NCI-H1105 treated with DMSO at 0.1 percent for 48 hours (cell line): ENCODE measurements around the gene VPS13D.

Experiments
- DNase-seq: peaks from one replicate; lab custom pipeline; 2025; lab: John Stamatoyannopoulos, UW

Gene VPS13D

GRCh38 chr1:12229835-12230548 lies at the start of gene VPS13D:
VPS13D (plus strand) TSS chr1:12230030; CDS start chr1:12234267, 4,237 bp downstream.
- DNase-seq: peak; percentile 68

- no peak for DNase-seq
These were observed 49.5 kb upstream of the VPS13D start for GRCh38 chr1:12180315-12180714.

GRCh38 chr1:12180903-12181302 lies 48.9 kb upstream of the VPS13D start:
- DNase-seq: no peak

- DNase-seq: no peak
These were observed 48.3 kb upstream of the VPS13D start for GRCh38 chr1:12181568-12181967.

GRCh38 chr1:12182410-12182984 lies 47.3 kb upstream of the VPS13D start:
- no peak for DNase-seq

GRCh38 chr1:12183095-12183794 lies 46.6 kb upstream of the VPS13D start:
- no peak for DNase-seq

- DNase-seq: no peak
These were observed 45.7 kb upstream of the VPS13D start for GRCh38 chr1:12184008-12184681.

- DNase-seq: no peak
These were observed 44.6 kb upstream of the VPS13D start for GRCh38 chr1:12185036-12185917.

GRCh38 chr1:12185918-12186678 lies 43.7 kb upstream of the VPS13D start:
- DNase-seq: no peak

GRCh38 chr1:12186679-12186985 lies 43.2 kb upstream of the VPS13D start:
- DNase-seq: no peak

GRCh38 chr1:12188115-12188514 lies 41.7 kb upstream of the VPS13D start:
- no peak for DNase-seq

- DNase-seq: no peak
These were observed 41.0 kb upstream of the VPS13D start for GRCh38 chr1:12188657-12189327.

- DNase-seq: no peak
These were observed 40.5 kb upstream of the VPS13D start for GRCh38 chr1:12189328-12189682.

- DNase-seq: peak; percentile 37
These were observed 38.4 kb upstream of the VPS13D start for GRCh38 chr1:12191242-12192032.

GRCh38 chr1:12194666-12195216 lies 35.1 kb upstream of the VPS13D start:
- DNase-seq: no peak

- DNase-seq: no peak
These were observed 34.4 kb upstream of the VPS13D start for GRCh38 chr1:12195416-12195815.

GRCh38 chr1:12196641-12197482 lies 33.0 kb upstream of the VPS13D start:
- no peak for DNase-seq

- no peak for DNase-seq
These were observed 32.3 kb upstream of the VPS13D start for GRCh38 chr1:12197483-12197880.

- DNase-seq: no peak
These were observed 29.6 kb upstream of the VPS13D start for GRCh38 chr1:12200208-12200607.
